HCT116 (cell line): Measurements from ENCODE around the gene PDZRN4. TPM values are rescaled to one million over a fixed set of nuclear protein-coding genes. Genes with fewer than 3 reads are reported as not detected.

ENCODE experiments used
- ATAC-seq: fragments of 200-7000 bp; cut with Tn5 transposase; 2 replicates; pipeline ENCODE4 v1.9.1; 2020; ENCODE audit warnings: mild to moderate bottlenecking, moderate library complexity
- BruUV-seq: library from RNA; stranded (reverse); fragments of 400-500 nt; replicated peaks from 2 replicates; lab custom pipeline; 2021; lab: Mats Ljungman, UMichigan
- CTCF ChIA-PET: fragments of 300-600 bp; sonication (Branson Sonifier 250); formaldehyde crosslinking; loops from one replicate; lab custom pipeline; 2021; ENCODE audit warnings: antibody characterized with exemption; lab: Charles Lee
- POLR2A ChIA-PET: fragments of 300-600, 350-600 bp; sonication (Branson Sonifier 250); formaldehyde crosslinking; loops from one replicate; lab custom pipeline; 2021; ENCODE audit warnings: antibody characterized with exemption; lab: Charles Lee
- RAD21 ChIA-PET, 2 experiments: fragments of 300-600 bp; sonication (Branson Sonifier 250); formaldehyde crosslinking; loops; one replicate each; lab custom pipeline; 2023; ENCODE audit warnings: low total read pairs in 2 of 2; ENCODE audit not compliant: uncharacterized antibody in 2 of 2, unreplicated experiment in 2 of 2, low non-redundant PET in 1 of 2; lab: Charles Lee
- DNase-seq: peaks from one replicate; pipeline ENCODE4 v3.0.0-alpha.2; 2010; ENCODE audit warnings: low read depth, low spot score
- H2AFZ ChIP-seq: fragments of 200-600 bp; shearing (Covaris generic), sonication (generic); 2 replicates; pipeline ENCODE4 v1.6.1; 2017; ENCODE audit warnings: low read depth, mixed run types, mixed read lengths, antibody characterized with exemption, low read length; ENCODE audit not compliant: poor library complexity, severe bottlenecking
- H3K27ac ChIP-seq: 2 replicates; pipeline ENCODE4 v1.5.1; 2012; ENCODE audit warnings: low read depth, low read length
- H3K27me3 ChIP-seq: fragments of 200-600 bp; sonication (generic); 2 replicates; pipeline ENCODE4 v1.6.1; 2016; ENCODE audit warnings: mixed run types, low read length, mixed read lengths; ENCODE audit not compliant: insufficient read depth
- H3K36me3 ChIP-seq, 2 experiments: fragments of 200-500 bp in 1 of 2; fragments of 200-600 bp in 1 of 2; sonication (Bioruptor generic) in 1 of 2; sonication (generic) in 1 of 2; 2 replicates each; pipeline versions ENCODE4 v1.5.1 to v1.6.1; 2014 to 2016; ENCODE audit warnings: low read length in 2 of 2, inconsistent platforms in 1 of 2, mixed read lengths in 1 of 2, mixed run types in 1 of 2; ENCODE audit not compliant: insufficient read depth in 2 of 2, control insufficient read depth in 1 of 2
- H3K4me1 ChIP-seq, 2 experiments: fragments of 200-600 bp in 1 of 2; sonication (generic) in 1 of 2; 2 replicates each; pipeline versions ENCODE4 v1.5.1 to v1.6.1; 2012 to 2017; ENCODE audit warnings: low read length in 2 of 2, inconsistent platforms in 1 of 2, mild to moderate bottlenecking in 1 of 2, mixed read lengths in 1 of 2, mixed run types in 1 of 2, moderate library complexity in 1 of 2; ENCODE audit not compliant: insufficient read depth in 2 of 2, control insufficient read depth in 1 of 2
- H3K4me2 ChIP-seq: fragments of 200-600 bp; sonication (generic); 2 replicates; pipeline ENCODE4 v1.6.1; 2017; ENCODE audit warnings: mixed run types, low read length, mixed read lengths
- H3K4me3 ChIP-seq, 2 experiments: fragments of 200-600 bp in 1 of 2; sonication (generic) in 1 of 2; replicated peaks in 1 of 2; 2 replicates each; pipeline ENCODE4 v1.5.1; 2011 to 2016; ENCODE audit warnings: low read length in 2 of 2, control low read depth in 1 of 2, low read depth in 1 of 2, mild to moderate bottlenecking in 1 of 2, mixed read lengths in 1 of 2, mixed run types in 1 of 2
- H3K79me2 ChIP-seq: fragments of 200-600 bp; sonication (generic); 2 replicates; pipeline ENCODE4 v1.6.1; 2017; ENCODE audit warnings: mild to moderate bottlenecking, mixed run types, low read length, moderate library complexity, mixed read lengths; ENCODE audit not compliant: insufficient read depth
- H3K9ac ChIP-seq: fragments of 200-600 bp; sonication (generic); 2 replicates; pipeline ENCODE4 v1.6.1; 2016; ENCODE audit warnings: low read length, mixed read lengths
- H3K9me2 ChIP-seq: fragments of 200-600 bp; sonication (generic), shearing (Covaris generic); 2 replicates; pipeline ENCODE4 v1.6.1; 2017; ENCODE audit warnings: mixed run types, mild to moderate bottlenecking, moderate library complexity; ENCODE audit not compliant: insufficient read depth
- H3K9me3 ChIP-seq, 2 experiments: fragments of 200-500 bp in 1 of 2; fragments of 200-600 bp in 1 of 2; sonication (Bioruptor generic) in 1 of 2; sonication (generic) in 1 of 2; 2 replicates each; pipeline ENCODE4 v1.6.1; 2014 to 2017; ENCODE audit warnings: low read length in 2 of 2, mixed read lengths in 2 of 2, inconsistent platforms in 1 of 2, low read depth in 1 of 2, mild to moderate bottlenecking in 1 of 2, mixed run types in 1 of 2, moderate library complexity in 1 of 2; ENCODE audit not compliant: control insufficient read depth in 1 of 2, insufficient read depth in 1 of 2
- H4K20me1 ChIP-seq: fragments of 200-600 bp; sonication (generic), shearing (Covaris generic); 2 replicates; pipeline ENCODE4 v1.6.1; 2017; ENCODE audit warnings: mixed run types, mild to moderate bottlenecking, moderate library complexity; ENCODE audit not compliant: insufficient read depth
- CBX3 ChIP-seq: IDR thresholded peaks from 2 replicates; pipeline ENCODE4 v1.6.1; 2012; ENCODE audit warnings: low read depth
- CEBPB ChIP-seq: IDR thresholded peaks from 2 replicates; pipeline ENCODE4 v1.6.1; 2012; ENCODE audit warnings: low read depth
- EGR1 ChIP-seq: IDR thresholded peaks from 2 replicates; pipeline ENCODE4 v1.6.1; 2012; ENCODE audit warnings: low read depth
- ELF1 ChIP-seq: IDR thresholded peaks from 2 replicates; pipeline ENCODE4 v1.6.1; 2012; ENCODE audit warnings: low read depth, borderline replicate concordance
- FOSL1 ChIP-seq: IDR thresholded peaks from 2 replicates; pipeline ENCODE4 v1.6.1; 2012; ENCODE audit warnings: low read depth
- MAX ChIP-seq: IDR thresholded peaks from 2 replicates; pipeline ENCODE4 v1.6.1; 2012
- SIN3A ChIP-seq: IDR thresholded peaks from 2 replicates; pipeline ENCODE4 v1.6.1; 2012; ENCODE audit warnings: low read depth
- SRF ChIP-seq: IDR thresholded peaks from 2 replicates; pipeline ENCODE4 v1.6.1; 2012; ENCODE audit warnings: low read depth
- TCF7L2 ChIP-seq: IDR thresholded peaks from 2 replicates; pipeline ENCODE4 v1.7.0; 2011; ENCODE audit warnings: borderline replicate concordance, inconsistent platforms; ENCODE audit not compliant: insufficient read depth, insufficient read length; ENCODE audit errors: extremely low read depth
- ZFX ChIP-seq: fragments of 450-650 bp; IDR thresholded peaks from 2 replicates; pipeline ENCODE4 v1.6.1; 2017
- ZNF274 ChIP-seq: fragments of 200-500 bp; sonication (Bioruptor generic); IDR thresholded peaks from 2 replicates; pipeline ENCODE4 v1.6.1; 2014; ENCODE audit warnings: mild to moderate bottlenecking, low read depth, low read length, inconsistent platforms
- intact Hi-C: fragments of 100-400 bp; cut with micrococcal nuclease; formaldehyde crosslinking; loops from 2 replicates; pipeline ENCODE4 v1.10.0; 2022
- total RNA-seq: library from RNA; stranded (reverse); gene quantifications from one replicate; pipeline ENCODE4 v1.2.1, GENCODE V29; 2021; ENCODE audit not compliant: unreplicated experiment

PDZRN4 gene
- total RNA-seq, 1 experiment from 2014 or later, result not detected

GRCh38 chr12:41439801-41440200 lies 251.7 kb downstream of the PDZRN4 start:
- H3K9ac ChIP-seq, result no peak overlapping the region
- no peak for DNase-seq
- no peak overlapping the region for H3K27ac ChIP-seq
- no peaks in the 10 kb centered on the region for H4K20me1 ChIP-seq
- no peak for ATAC-seq
- H3K79me2 ChIP-seq, result no peaks in the 10 kb centered on the region
- ChIA-PET RAD21 (no interaction called here), CTCF (no interaction called here), POLR2A (no interaction called here)
- intact Hi-C loops, result no loop called here
- no peaks in the 10 kb centered on the region for H3K36me3 ChIP-seq
- H3K9me3 ChIP-seq, result no peaks in the 10 kb centered on the region
- TF ChIP-seq EGR1 (no peak), ELF1 (no peak), CEBPB (no peak), SIN3A (no peak), TCF7L2 (no peak), MAX (no peak), SRF (no peak), FOSL1 (no peak), ZNF274 (no peak), CBX3 (no peak)
- no peaks in the 10 kb centered on the region for H3K4me1 ChIP-seq
- no peaks in the 10 kb centered on the region for H3K9me2 ChIP-seq
- H2AFZ ChIP-seq, result no peak overlapping the region
- no peaks in the 10 kb centered on the region for H3K27me3 ChIP-seq
- no peak overlapping the region for H3K4me2 ChIP-seq
- no peak overlapping the region for H3K4me3 ChIP-seq
- no TSS peak for BruUV-seq

- Histone ChIP-seq H3K27ac (no peak overlapping the region), H3K36me3 (no peaks in the 10 kb centered on the region), H3K9me2 (no peaks in the 10 kb centered on the region), H3K9me3 (no peaks in the 10 kb centered on the region), H3K79me2 (no peaks in the 10 kb centered on the region), H4K20me1 (no peaks in the 10 kb centered on the region), H2AFZ (no peak overlapping the region), H3K9ac (no peak overlapping the region), H3K4me1 (no peaks in the 10 kb centered on the region), H3K4me3 (no peak overlapping the region), H3K27me3 (no peaks in the 10 kb centered on the region), H3K4me2 (no peak overlapping the region)
- intact Hi-C loops, result no loop called here
- RAD21 ChIA-PET, result no interaction called here
- POLR2A ChIA-PET, result no interaction called here
- CTCF ChIA-PET, result no interaction called here
- BruUV-seq, result no TSS peak
- no peak for ATAC-seq
- DNase-seq, result no peak
- TF ChIP-seq SRF (no peak), ZFX (no peak)
These were observed 253.1 kb downstream of the PDZRN4 start for GRCh38 chr12:41441180-41441579.
